NCI-H2107 (cell line): ENCODE data around the gene TUBB.
"Not testable (repeated sequence)": the region's sequence is repeated elsewhere in the genome, so short reads cannot be mapped to it uniquely, and the experiment has no call there.

Experiments used
- DNase-seq: peaks from one replicate; lab custom pipeline; 2025; lab: John Stamatoyannopoulos, UW

TUBB gene

DNA sequence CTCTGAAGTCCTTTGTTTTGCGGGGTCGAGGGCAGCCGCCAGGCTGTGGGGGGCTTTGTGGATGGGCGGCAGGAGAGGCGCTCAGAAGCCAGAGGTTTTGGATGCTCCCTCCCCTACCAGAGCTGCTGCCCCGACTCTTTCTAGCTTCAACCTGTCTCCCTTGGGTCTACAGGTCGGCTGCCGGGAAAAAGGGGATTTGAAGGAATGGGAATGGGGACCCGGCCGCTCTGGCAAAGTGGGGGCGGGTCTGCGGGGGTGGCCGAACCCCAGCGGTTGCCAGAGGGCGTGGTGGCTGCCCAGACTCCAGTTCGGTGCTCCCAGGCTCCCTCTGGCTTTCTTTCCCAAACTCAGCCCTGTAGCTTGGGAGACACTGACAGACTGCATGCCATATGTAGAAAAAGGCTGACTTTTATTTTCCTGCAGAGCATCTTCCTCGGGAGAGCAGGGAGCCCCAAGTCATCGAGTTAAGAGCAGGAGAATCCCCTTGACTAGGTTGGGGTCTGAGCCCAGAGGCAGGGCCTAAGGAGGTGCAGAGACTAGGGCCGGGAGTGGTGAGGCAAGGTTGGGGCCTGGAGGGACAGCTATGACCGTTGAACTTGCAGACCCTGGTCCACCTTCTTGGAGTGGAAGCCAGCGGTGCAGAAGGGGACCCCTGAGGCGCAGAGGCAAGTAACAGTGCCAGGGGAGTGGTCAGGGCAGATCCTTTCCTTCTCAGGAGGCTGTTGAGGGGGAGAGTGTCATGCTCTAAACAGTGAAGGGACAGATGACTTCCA, 32.3 kb upstream of the TUBB start:
- DNase-seq, result no peak

DNA sequence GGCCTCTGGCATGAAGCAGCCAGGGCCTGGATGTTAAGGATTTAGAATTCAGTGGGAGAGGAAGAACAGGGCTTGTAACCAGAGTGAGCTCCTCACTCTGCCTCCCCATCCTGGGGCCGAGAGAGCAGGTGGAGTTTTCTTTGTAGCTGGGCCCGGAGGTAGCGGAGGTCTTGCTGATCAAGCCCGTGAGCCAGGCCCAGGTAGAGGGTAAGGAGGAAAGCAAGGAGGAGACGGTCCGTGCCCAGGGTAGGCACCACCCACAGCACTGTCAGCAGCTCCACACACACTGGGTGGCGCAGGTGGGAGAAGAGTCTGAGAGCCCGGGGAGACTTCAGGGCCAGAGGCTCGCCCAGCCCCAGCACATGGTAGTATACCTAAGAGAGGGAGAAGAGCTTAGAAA, 31.6 kb upstream of the TUBB start:
- DNase-seq, result no peak

GRCh38 chr6:30689022-30689865, 30.9 kb upstream of the TUBB start:
- DNase-seq, result no peak

DNA sequence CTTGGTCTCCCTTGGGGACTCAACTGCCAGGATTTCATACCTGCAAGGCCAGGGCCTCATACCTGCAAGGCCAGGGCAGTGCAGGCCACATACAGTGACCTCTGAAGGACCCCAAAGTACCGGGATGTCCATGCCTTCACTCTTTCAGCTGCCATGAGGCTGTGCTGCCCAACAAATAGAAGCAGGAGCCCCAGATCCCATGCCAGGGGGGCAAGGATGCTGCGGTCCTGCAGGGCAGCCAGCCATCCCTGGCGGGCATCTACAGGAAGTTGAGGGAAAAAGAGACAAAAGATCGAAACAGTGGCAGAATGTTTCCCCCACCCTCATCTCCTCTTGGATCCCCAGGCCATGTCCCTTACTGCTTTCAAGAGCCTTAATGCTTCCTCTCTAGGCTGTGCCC, 30.2 kb upstream of the TUBB start:
- DNase-seq, result no peak

GRCh38 chr6:30690403-30691207, 29.5 kb upstream of the TUBB start, which contains the start of gene NRM:
Gene NRM, minus strand, starts transcription at chr6:30690984. Its CDS starts 10 bp downstream, at chr6:30690974.
- DNase-seq, result peak; percentile 36

DNA sequence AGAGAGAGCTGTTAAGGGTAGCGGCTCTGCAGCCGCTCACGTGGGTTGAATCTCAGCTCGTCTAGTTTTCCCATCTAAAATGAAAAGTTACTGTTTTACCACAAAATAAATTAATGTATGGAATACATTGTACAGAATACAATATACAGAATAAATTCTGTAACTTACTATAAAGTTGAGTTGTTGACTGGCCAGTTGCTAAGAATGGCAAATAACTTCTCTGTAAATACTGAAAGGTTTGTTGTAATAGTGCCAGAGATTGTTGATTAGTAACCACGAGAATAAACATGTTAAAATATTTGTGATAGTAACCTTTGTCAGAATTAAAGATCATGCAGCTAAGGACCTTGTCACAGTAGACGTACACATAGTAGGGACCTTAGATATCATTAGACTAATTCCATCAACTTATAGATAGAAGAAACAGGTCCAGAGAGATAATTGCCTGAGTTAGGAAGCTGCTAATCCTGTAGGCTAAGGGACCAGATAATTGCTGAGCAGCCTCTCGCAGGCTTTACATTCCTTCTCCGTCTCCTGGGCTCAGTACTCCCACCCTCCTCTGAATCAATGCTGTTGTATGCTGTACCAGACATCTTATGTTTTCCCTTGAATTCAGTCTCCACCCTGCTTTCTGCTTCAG, 28.8 kb upstream of the TUBB start:
- DNase-seq, result no peak

DNA sequence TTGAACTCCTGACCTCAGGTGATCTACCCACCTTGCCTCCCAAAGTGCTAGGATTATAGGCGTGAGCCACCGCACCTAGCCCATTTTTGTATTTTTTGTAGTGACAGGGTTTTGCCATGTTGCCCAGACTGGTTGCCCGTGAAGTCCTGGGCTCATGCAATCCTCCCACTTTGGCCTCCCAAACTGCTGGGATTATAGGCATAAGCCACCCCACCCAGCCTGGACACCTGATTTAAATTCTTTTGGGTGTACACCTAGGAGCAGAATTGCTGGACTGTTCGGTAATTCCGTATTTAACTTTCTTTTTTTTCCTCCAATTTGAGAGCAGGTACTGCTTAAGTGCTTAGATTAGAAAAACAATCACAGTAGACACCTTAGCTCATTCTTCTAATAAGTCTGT, 23.7 kb upstream of the TUBB start:
- DNase-seq, result no peak

- DNase-seq, result no peak
Measured at GRCh38 chr6:30700340-30700739, 19.8 kb upstream of the TUBB start.

DNA sequence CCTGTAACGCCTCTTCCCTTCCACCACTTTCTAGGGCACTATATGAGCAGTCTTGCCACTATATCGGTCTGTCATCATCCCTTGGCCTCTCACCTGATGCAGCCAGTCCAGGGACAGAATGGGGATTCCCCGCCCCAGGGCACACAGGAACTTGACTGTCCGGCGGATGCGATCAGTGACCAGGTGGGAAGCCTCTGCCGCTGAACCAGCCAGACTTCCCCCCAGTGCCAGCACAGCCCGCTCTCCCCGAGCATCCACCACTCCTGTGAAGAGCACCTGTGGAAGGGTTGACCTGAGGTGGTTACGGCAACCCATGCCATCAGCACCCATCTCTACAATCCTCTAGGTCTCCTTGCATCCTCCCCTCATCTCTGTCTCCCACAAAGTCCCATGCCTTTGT, 17.1 kb upstream of the TUBB start:
- no peak for DNase-seq

GRCh38 chr6:30703821-30704220, 16.3 kb upstream of the TUBB start:
- DNase-seq, result no peak

DNA sequence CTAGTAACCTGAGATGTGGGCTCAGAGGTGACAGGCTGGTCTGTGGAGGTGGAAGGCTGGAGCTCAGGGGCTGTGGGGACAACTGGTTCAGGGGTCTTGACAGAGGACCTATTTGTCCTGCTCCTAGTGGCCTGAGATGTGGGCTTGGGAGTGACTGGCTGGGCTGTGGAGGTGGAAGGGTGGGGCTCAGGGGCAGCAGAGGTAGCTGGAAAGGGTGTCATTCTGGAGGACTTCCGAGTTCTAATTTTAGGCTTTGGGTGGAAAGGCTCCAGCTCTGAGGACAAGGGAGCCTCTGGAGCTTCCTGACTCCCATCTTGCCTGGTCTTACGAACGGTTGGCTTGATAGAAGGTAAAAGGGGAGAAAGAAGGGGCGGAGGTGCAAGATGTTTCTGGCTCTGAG, 14.5 kb upstream of the TUBB start:
- DNase-seq, result no peak

GRCh38 chr6:30707281-30707850, 12.8 kb upstream of the TUBB start:
- peak; percentile 29 for DNase-seq

DNA sequence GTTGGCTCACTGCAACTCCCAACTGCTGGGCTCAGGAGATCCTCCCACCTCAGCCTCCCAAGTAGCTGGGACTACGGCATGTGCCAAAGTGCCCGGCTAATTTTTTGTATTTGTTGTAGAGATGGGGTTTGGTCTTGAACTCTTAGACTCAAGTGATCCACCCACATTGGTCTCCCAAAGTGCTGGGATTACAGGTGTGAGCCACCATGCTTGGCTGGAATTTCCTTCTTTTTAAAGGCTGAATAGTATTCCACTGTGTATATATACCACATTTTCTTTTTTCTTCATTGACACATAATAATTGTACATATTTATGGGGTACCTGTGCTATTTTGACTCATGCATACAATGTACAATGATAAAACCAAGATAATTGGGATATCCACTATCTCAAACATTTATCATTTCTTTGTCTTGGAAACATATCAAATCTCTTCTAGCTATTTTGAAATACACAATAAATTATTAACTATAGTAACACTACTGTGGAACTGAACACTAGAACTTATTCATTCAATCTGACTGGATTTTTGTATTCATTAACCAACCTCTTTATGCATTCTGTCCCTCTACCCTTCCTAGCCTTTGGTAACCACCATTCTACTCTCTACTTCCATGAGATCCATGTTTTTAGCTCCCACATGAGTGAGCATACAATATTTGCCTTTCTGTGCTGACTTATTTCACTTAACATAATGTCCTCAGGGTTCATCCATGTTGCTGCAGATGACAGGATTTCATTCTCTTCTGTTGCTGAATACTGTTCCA, 10.9 kb upstream of the TUBB start:
- no peak for DNase-seq

DNA sequence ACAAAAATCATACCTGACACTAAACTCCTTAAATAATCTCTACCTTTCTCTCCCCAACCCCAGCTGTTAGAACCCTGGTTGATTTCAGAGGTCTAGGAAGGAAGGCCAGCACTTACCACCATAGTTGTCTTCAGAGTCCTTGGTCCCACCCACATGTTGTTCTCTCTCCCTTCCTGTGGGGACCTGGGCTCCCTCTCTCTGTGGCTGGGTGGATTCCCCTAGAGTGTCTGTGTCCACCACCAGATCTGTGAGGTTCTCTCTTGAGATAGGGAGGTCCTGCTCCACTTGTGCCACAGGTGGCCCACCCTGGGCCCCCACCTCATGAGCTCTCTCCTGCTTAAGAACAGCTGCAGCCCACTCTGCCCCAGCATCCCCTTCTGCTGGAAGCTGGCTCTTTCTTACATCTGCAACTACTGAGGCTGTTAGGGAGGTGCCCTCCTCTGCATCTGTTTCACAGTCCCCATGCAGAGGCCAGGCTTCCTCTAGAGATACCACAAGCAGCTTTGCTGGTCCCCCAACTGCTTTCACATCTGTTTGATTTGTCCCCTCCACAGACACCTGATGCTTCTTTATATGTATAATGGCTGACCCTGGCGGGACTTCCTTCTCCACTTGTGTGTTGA, 8.3 kb upstream of the TUBB start:
- no peak for DNase-seq

GRCh38 chr6:30712441-30712945, 7.7 kb upstream of the TUBB start:
- DNase-seq, result no peak

DNA sequence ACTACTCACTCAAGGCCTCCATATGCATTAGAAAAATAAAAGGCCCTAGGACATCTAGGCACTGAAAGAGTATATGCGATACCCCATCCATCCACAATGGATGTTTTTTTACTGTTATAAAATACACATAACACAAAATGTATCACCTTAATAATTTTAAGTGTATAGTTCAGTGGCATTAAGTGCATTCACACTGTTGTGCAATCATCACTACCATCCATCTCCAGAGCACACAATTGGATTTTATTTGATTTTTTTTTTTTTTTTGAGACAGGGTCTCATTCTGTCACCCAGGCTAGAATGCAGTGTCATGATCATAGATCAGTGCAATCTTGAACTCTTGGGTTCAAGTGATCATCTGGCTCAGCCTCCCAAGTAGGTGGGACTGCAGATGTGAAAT, 5.9 kb upstream of the TUBB start:
- no peak for DNase-seq

GRCh38 chr6:30716879-30717128, 3.3 kb upstream of the TUBB start:
- DNase-seq, result no peak

DNA sequence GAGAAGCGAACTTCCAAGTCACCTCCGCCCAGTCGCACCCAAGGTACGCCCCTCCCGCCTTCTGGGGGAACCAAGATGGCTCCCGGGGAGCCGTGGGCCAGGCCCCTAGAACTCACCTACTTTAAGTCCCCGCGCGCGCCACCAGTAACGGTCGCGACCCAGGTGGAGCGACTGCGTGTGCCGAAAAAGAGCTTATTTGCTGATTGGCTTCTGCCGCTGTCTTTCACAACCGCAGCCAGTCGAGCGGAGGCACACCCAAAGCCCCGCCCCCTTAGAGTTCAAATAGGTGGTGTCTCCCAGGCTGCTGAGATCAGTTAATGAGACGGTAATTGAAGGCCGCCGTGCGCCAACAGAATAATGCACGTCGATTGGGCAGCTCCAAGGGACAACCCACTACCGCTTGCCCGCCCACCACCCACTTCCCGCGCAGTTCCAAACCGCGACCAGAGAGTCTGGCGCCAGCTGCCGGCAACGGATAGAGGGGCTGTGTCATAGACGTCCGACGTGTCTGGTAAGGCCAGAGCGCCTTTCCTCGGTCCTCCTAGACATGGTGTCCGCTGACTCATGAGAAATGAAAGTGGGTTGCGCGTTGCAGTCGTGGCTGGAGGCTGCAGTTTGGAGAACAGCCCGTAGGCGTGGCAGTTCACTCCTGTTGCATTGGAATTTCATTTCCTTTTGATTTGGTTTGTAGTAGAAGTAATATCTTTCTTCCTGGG, 2.9 kb upstream of the TUBB start, which contains the start of gene MDC1:
Gene MDC1, minus strand, starts transcription at position 153 of the 716 bp plus-strand sequence. CDS start 2,106 bp downstream, outside the sequence.
- DNase-seq, result peak; percentile 93

GRCh38 chr6:30717845-30718720, 2.1 kb upstream of the TUBB start:
- DNase-seq, result not testable (repeated sequence)
